WERI-Rb-1 (cell line): Measurements from ENCODE around the gene RTN4RL1.

Experiments
- DNase-seq: peaks from one replicate; pipeline ENCODE4 v3.0.0-alpha.2; 2020
- H3K27ac ChIP-seq: fragments of 250-450 bp; sonication (Bioruptor Pico); 2 replicates; pipeline ENCODE4 v1.5.1; 2020; ENCODE audit warnings: mild to moderate bottlenecking, moderate library complexity
- H3K27me3 ChIP-seq: fragments of 250-450 bp; sonication (Bioruptor Pico); 2 replicates; pipeline ENCODE4 v1.5.1; 2021; ENCODE audit warnings: mild to moderate bottlenecking, low read depth, moderate library complexity; ENCODE audit not compliant: insufficient read depth, severe bottlenecking
- H3K36me3 ChIP-seq: fragments of 250-450 bp; sonication (Bioruptor Pico); 2 replicates; pipeline ENCODE4 v1.5.1; 2020; ENCODE audit warnings: mild to moderate bottlenecking, moderate library complexity
- H3K4me3 ChIP-seq: 2 replicates; pipeline ENCODE4 v1.5.1; 2011; ENCODE audit warnings: low read depth, mild to moderate bottlenecking, control low read depth, low read length
- H3K9me3 ChIP-seq: fragments of 250-450 bp; sonication (Bioruptor Pico); 2 replicates; pipeline ENCODE4 v1.5.1; 2021; ENCODE audit warnings: mild to moderate bottlenecking, moderate library complexity; ENCODE audit not compliant: severe bottlenecking
- CTCF ChIP-seq: IDR thresholded peaks from 2 replicates; pipeline ENCODE4 v1.5.1; 2011; ENCODE audit warnings: low read depth, mild to moderate bottlenecking, control low read depth, inconsistent platforms, low read length

The RTN4RL1 gene

DNA sequence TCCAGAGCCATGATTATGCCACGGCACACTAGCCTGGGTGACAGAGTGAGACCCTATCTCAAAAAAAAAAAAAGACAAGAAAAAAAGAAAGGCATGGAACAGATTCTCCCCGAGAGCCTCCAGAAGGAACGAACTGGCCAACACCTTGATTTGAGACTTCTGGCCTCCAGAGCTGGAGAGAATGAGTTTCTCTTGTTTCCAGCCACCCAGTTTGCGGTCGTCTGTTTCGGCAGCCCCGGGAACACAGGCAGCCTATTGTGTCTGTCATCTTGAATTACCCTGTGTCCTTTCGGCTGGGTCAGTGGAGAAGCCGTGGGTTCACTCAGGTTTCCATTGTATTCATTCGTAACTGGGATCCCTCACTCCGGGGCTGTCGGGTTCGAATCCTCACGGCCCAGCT lies 111.4 kb downstream of the RTN4RL1 start:
- Histone ChIP-seq H3K27me3 (no peaks in the 10 kb centered on the region), H3K9me3 (no peaks in the 10 kb centered on the region), H3K36me3 (no peaks in the 10 kb centered on the region), H3K27ac (no peak overlapping the region), H3K4me3 (no peak overlapping the region)
- DNase-seq: no peak
- TF ChIP-seq CTCF: no peak

GRCh38 chr17:1912146-1912545 lies 113.0 kb downstream of the RTN4RL1 start:
- H3K9me3 ChIP-seq: no peaks in the 10 kb centered on the region
- no peaks in the 10 kb centered on the region for H3K27me3 ChIP-seq
- no peak overlapping the region for H3K27ac ChIP-seq
- no peak overlapping the region for H3K4me3 ChIP-seq
- no peak for DNase-seq
- no peak for TF ChIP-seq CTCF
- H3K36me3 ChIP-seq: no peaks in the 10 kb centered on the region

DNA sequence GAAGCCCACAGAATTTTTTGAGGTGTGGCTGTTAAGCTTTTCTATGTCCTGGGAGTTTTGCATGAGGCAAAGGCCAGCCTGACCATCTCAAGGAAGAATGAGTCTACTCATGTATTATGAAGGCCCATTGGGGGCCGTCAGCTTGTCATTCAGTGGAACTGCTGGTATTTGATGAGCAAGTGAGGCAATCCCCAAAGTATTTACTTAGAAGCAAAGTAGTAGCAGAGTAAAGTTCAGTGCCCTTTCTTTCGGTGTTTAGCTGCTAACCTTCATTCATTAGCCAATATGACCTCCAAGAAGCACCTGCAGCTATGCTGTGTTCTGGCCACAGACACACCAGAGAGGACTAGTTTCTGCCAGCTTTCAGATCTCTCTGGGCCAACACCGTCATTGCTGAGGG lies 115.1 kb downstream of the RTN4RL1 start:
- TF ChIP-seq CTCF: no peak
- no peaks in the 10 kb centered on the region for H3K27me3 ChIP-seq
- H3K9me3 ChIP-seq: no peaks in the 10 kb centered on the region
- DNase-seq: no peak
- no peak overlapping the region for H3K4me3 ChIP-seq
- H3K36me3 ChIP-seq: no peaks in the 10 kb centered on the region
- H3K27ac ChIP-seq: no peak overlapping the region

- no peaks in the 10 kb centered on the region for H3K27me3 ChIP-seq
- DNase-seq: peak; percentile 80
Observed at GRCh38 chr17:1908699-1909309, 116.3 kb downstream of the RTN4RL1 start.

GRCh38 chr17:1907909-1908698 lies 117.0 kb downstream of the RTN4RL1 start:
- DNase-seq: peak; percentile 88
- peak overlapping the region; percentile 52 for H3K27ac ChIP-seq
- H3K27me3 ChIP-seq: no peaks in the 10 kb centered on the region
- no peaks in the 10 kb centered on the region for H3K9me3 ChIP-seq
- H3K36me3 ChIP-seq: no peaks in the 10 kb centered on the region
- H3K4me3 ChIP-seq: peak overlapping the region; percentile 53
- TF ChIP-seq CTCF: no peak

More at GRCh38 chr17:1908699-1909309, 116.3 kb downstream of the RTN4RL1 start:
- Histone ChIP-seq H3K36me3 (no peaks in the 10 kb centered on the region), H3K4me3 (peak overlapping the region; percentile 53), H3K27ac (peak overlapping the region; percentile 52), H3K9me3 (no peaks in the 10 kb centered on the region)
- peak; percentile 66 for TF ChIP-seq CTCF
